Choroid plexus epithelial cell (primary cell): ENCODE data around the gene CACFD1.

ENCODE experiments used
- DNase-seq: peaks from one replicate; pipeline ENCODE4 v3.0.0-alpha.2; 2010; ENCODE audit warnings: low read depth
- H3K4me3 ChIP-seq: 2 replicates; pipeline ENCODE4 v1.5.1; 2011; ENCODE audit warnings: low read depth, mild to moderate bottlenecking, control low read depth, low read length, moderate library complexity
- CTCF ChIP-seq: conservative IDR thresholded peaks from 2 replicates; pipeline ENCODE4 v1.5.1; 2011; ENCODE audit warnings: low read depth, mild to moderate bottlenecking, control low read depth, inconsistent platforms, low read length, moderate library complexity

The CACFD1 gene

GRCh38 chr9:133515615-133516255 lies 56.0 kb downstream of the CACFD1 start:
- TF ChIP-seq CTCF: no peak
- DNase-seq: no peak
- no peak overlapping the region for H3K4me3 ChIP-seq

- no peak for DNase-seq
- no peak for TF ChIP-seq CTCF
- H3K4me3 ChIP-seq: no peak overlapping the region
Observed at GRCh38 chr9:133516256-133516960, 56.6 kb downstream of the CACFD1 start.

GRCh38 chr9:133516961-133517350 lies 57.2 kb downstream of the CACFD1 start:
- H3K4me3 ChIP-seq: no peak overlapping the region
- DNase-seq: no peak
- TF ChIP-seq CTCF: no peak

- no peak for TF ChIP-seq CTCF
Observed at GRCh38 chr9:133517711-133518110, 57.9 kb downstream of the CACFD1 start.

GRCh38 chr9:133518200-133518599 lies 58.4 kb downstream of the CACFD1 start:
- DNase-seq: no peak
- no peak for TF ChIP-seq CTCF
- no peak overlapping the region for H3K4me3 ChIP-seq

More at GRCh38 chr9:133517711-133518110, 57.9 kb downstream of the CACFD1 start:
- DNase-seq: no peak
- no peak overlapping the region for H3K4me3 ChIP-seq

GRCh38 chr9:133518706-133519449 lies 59.1 kb downstream of the CACFD1 start:
- TF ChIP-seq CTCF: no peak
- DNase-seq: no peak
- no peak overlapping the region for H3K4me3 ChIP-seq
